ENCODE data around the gene NUAK1. TPM values are rescaled to one million over a fixed set of nuclear protein-coding genes. Genes with fewer than 3 reads are reported as not detected.

The NUAK1 gene
- total RNA-seq, 4 donors from 2014 or later: 22.6 to 44.3 (median 38.4) TPM

DNA sequence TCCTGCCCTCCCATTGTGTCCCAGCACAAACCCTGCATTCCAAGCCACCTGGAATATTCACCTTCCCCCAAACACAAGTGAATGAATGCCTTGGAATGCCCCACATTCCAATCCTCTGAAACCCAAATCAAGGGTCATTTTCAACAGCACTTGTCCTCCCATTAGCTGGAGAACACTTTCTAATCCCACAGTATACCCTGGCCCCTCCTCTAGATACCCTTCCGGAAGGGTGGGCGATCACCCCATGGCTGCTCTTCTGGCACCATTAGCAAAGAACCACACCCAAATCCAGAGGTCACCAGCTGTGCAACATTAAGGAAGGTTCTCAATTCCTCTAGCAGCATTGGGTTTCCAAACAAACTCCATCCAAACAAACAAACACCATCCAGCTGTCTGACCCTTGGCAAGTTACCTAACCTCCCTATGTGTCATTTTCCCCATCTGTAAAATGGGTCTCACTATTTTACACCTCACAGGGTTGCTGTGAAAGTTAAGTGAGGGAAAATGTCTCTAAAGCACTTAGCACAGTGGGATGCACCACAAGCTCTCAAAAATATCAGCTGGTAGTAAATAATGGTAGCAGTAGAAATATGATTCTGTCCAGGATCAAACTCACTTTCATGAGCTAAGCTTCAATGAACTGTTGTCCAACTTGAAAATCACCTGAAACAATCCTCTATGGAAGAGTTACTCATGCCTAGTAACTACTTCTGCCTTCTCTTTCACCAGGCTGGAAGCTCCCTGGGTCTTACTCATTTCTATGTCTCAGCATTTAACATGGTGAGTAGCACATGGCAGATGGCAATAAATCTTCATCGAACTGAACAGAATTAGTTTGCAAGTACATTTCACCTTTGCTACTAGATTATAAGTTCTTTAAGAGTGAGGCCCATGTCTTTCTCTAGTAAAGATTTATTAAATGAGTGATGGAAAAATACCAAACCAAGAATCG is 5.3 kb downstream of the NUAK1 start:
- no peak for DNase-seq (ENCODE audit: low spot score in 2 of 2)
- Histone ChIP-seq H3K36me3 (no peaks in the 10 kb centered on the region), H3K4me3 (no peak overlapping the region), H3K9me3 (no peaks in the 10 kb centered on the region), H3K4me1 (peaks cover 78% of the 10 kb centered on the region), H3K27ac (no peak overlapping the region), H3K27me3 (peaks cover 2% of the 10 kb centered on the region)
- 64% methylated on average over 4 of the region's 4 CpGs for WGBS
- TF ChIP-seq, protein P1, sequence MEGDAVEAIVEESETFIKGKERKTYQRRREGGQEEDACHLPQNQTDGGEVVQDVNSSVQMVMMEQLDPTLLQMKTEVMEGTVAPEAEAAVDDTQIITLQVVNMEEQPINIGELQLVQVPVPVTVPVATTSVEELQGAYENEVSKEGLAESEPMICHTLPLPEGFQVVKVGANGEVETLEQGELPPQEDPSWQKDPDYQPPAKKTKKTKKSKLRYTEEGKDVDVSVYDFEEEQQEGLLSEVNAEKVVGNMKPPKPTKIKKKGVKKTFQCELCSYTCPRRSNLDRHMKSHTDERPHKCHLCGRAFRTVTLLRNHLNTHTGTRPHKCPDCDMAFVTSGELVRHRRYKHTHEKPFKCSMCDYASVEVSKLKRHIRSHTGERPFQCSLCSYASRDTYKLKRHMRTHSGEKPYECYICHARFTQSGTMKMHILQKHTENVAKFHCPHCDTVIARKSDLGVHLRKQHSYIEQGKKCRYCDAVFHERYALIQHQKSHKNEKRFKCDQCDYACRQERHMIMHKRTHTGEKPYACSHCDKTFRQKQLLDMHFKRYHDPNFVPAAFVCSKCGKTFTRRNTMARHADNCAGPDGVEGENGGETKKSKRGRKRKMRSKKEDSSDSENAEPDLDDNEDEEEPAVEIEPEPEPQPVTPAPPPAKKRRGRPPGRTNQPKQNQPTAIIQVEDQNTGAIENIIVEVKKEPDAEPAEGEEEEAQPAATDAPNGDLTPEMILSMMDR (IDR thresholded peaks at IDR 0.05): no peak

- Histone ChIP-seq H3K4me1 (peaks cover 75% of the 10 kb centered on the region), H3K4me3 (no peak overlapping the region)
- 69% methylated on average over 7 of the region's 7 CpGs for WGBS
These were observed 6.3 kb downstream of the NUAK1 start for GRCh38 chr12:106132175-106133135.

GRCh38 chr12:106131676-106132075 is 7.1 kb downstream of the NUAK1 start:
- DNase-seq (ENCODE audit: low spot score in 2 of 2): no peak
- Histone ChIP-seq H3K27me3 (no peaks in the 10 kb centered on the region), H3K4me3 (no peak overlapping the region), H3K27ac (no peak overlapping the region), H3K36me3 (no peaks in the 10 kb centered on the region), H3K9me3 (no peaks in the 10 kb centered on the region), H3K4me1 (peaks cover 75% of the 10 kb centered on the region)
- TF ChIP-seq POLR2AphosphoS5 (IDR thresholded peaks at IDR 0.05) (no peak), EP300 (IDR thresholded peaks at IDR 0.05) (no peak), POLR2A (IDR thresholded peaks at IDR 0.05) (no peak)
- TF ChIP-seq, protein P1 (IDR thresholded peaks at IDR 0.05): no peak
- WGBS: 35% methylated on average over 5 of the region's 5 CpGs

More at GRCh38 chr12:106132175-106133135, 6.3 kb downstream of the NUAK1 start:
- H3K36me3 ChIP-seq: no peaks in the 10 kb centered on the region
- TF ChIP-seq POLR2AphosphoS5 (IDR thresholded peaks at IDR 0.05) (no peak), POLR2A (IDR thresholded peaks at IDR 0.05) (no peak), EP300 (IDR thresholded peaks at IDR 0.05) (no peak)
- TF ChIP-seq, protein P1 (IDR thresholded peaks at IDR 0.05): no peak
- DNase-seq (ENCODE audit: low spot score in 2 of 2): no peak
- H3K9me3 ChIP-seq: no peaks in the 10 kb centered on the region
- no peak overlapping the region for H3K27ac ChIP-seq
- peaks cover 2% of the 10 kb centered on the region for H3K27me3 ChIP-seq

- Histone ChIP-seq H3K4me1 (peaks cover 75% of the 10 kb centered on the region), H3K27ac (no peak overlapping the region), H3K36me3 (no peaks in the 10 kb centered on the region), H3K27me3 (no peaks in the 10 kb centered on the region), H3K4me3 (no peak overlapping the region), H3K9me3 (no peaks in the 10 kb centered on the region)
- 92% methylated on average over 8 of the region's 8 CpGs for WGBS
- DNase-seq (ENCODE audit: low spot score in 2 of 2): no peak
- TF ChIP-seq, protein P1 (IDR thresholded peaks at IDR 0.05): no peak
- TF ChIP-seq POLR2AphosphoS5 (IDR thresholded peaks at IDR 0.05) (no peak), POLR2A (IDR thresholded peaks at IDR 0.05) (no peak), EP300 (IDR thresholded peaks at IDR 0.05) (no peak)
These were observed 8.2 kb downstream of the NUAK1 start for GRCh38 chr12:106130474-106131113.
